CD14-positive monocyte (primary cell): ENCODE measurements around the gene GIT1. TPM values are rescaled to one million over a fixed set of nuclear protein-coding genes. Genes with fewer than 3 reads are reported as not detected.

Experiments used
- DNase-seq, 3 donors: peaks; one replicate each; pipeline ENCODE4 v3.0.0-alpha.2; 2011 to 2022
- H2AFZ ChIP-seq: 2 replicates; pipeline ENCODE4 v1.6.0; 2012; ENCODE audit warnings: mild to moderate bottlenecking, low read depth, low read length, inconsistent platforms; ENCODE audit not compliant: insufficient read depth, poor library complexity, severe bottlenecking
- H3K27ac ChIP-seq, 2 donors: 1 replicate in 1 of 2; 2 replicates in 1 of 2; pipeline ENCODE4 v1.5.1; 2012 to 2013; ENCODE audit warnings: low read length in 2 of 2, control low read depth in 1 of 2, inconsistent platforms in 1 of 2, low read depth in 1 of 2, mild to moderate bottlenecking in 1 of 2
- H3K27me3 ChIP-seq, 2 donors: one replicate each; pipeline versions ENCODE4 v1.6.0 to v1.6.1; 2011 to 2013; ENCODE audit warnings: low read length in 2 of 2; ENCODE audit not compliant: control insufficient read depth in 2 of 2, insufficient read depth in 2 of 2
- H3K36me3 ChIP-seq, 2 donors: replicated peaks in 1 of 2; 1 replicate in 1 of 2; 2 replicates in 1 of 2; pipeline versions ENCODE4 v1.5.1 to v1.6.1; 2012 to 2013; ENCODE audit warnings: low read length in 2 of 2, control low read depth in 1 of 2, inconsistent platforms in 1 of 2, mild to moderate bottlenecking in 1 of 2; ENCODE audit not compliant: insufficient read depth in 2 of 2, control insufficient read depth in 1 of 2
- H3K4me1 ChIP-seq, 2 donors: 1 replicate in 1 of 2; 2 replicates in 1 of 2; pipeline versions ENCODE4 v1.5.1 to v1.6.1; 2012 to 2013; ENCODE audit warnings: low read length in 2 of 2, control low read depth in 1 of 2, inconsistent platforms in 1 of 2, mild to moderate bottlenecking in 1 of 2, moderate library complexity in 1 of 2; ENCODE audit not compliant: insufficient read depth in 2 of 2, control insufficient read depth in 1 of 2
- H3K4me2 ChIP-seq: replicated peaks from 2 replicates; pipeline ENCODE3; 2012; ENCODE audit warnings: low read length, moderate library complexity, mild to moderate bottlenecking; ENCODE audit not compliant: poor library complexity, severe bottlenecking; ENCODE audit errors: extremely low read depth
- H3K4me3 ChIP-seq, 3 experiments: fragments of 200-600 bp in 1 of 3; sonication (generic) in 1 of 3; replicated peaks in 1 of 3; 1 replicate in 2 of 3; 2 replicates in 1 of 3; pipeline ENCODE4 v1.5.1; 2011 to 2013; ENCODE audit warnings: low read length in 3 of 3, mild to moderate bottlenecking in 3 of 3, control low read depth in 2 of 3, low read depth in 2 of 3, inconsistent platforms in 1 of 3, moderate library complexity in 1 of 3
- H3K79me2 ChIP-seq: 2 replicates; pipeline ENCODE4 v1.6.0; 2012; ENCODE audit warnings: mild to moderate bottlenecking, control low read depth, inconsistent platforms, low read length, moderate library complexity; ENCODE audit not compliant: insufficient read depth
- H3K9ac ChIP-seq: 2 replicates; pipeline ENCODE4 v1.6.0; 2017; ENCODE audit warnings: low read length, mild to moderate bottlenecking; ENCODE audit not compliant: insufficient read depth, poor library complexity, severe bottlenecking
- H3K9me3 ChIP-seq, 2 donors: replicated peaks in 1 of 2; 1 replicate in 1 of 2; 2 replicates in 1 of 2; pipeline versions ENCODE4 v1.5.1 to v1.6.1; 2012 to 2013; ENCODE audit warnings: low read length in 2 of 2, control low read depth in 1 of 2; ENCODE audit not compliant: control insufficient read depth in 1 of 2, insufficient read depth in 1 of 2
- H4K20me1 ChIP-seq: 2 replicates; pipeline ENCODE4 v1.6.0; 2012; ENCODE audit warnings: mild to moderate bottlenecking, low read length, control low read depth, moderate library complexity; ENCODE audit not compliant: insufficient read depth
- H3K27ac Mint-ChIP-seq, 7 donors: one replicate each; pipeline ENCODE4 v1.8.0; 2020; ENCODE audit warnings: mild to moderate bottlenecking in 7 of 7, mixed read lengths in 7 of 7, moderate library complexity in 6 of 7, inconsistent platforms in 2 of 7
- H3K27me3 Mint-ChIP-seq, 3 donors: one replicate each; pipeline ENCODE4 v1.8.0; 2021 to 2022; ENCODE audit warnings: low read depth in 3 of 3, mild to moderate bottlenecking in 3 of 3, mixed read lengths in 3 of 3, moderate library complexity in 3 of 3, inconsistent platforms in 1 of 3
- H3K36me3 Mint-ChIP-seq, 2 donors: one replicate each; pipeline ENCODE4 v1.8.0; 2020; ENCODE audit warnings: mixed read lengths in 2 of 2, inconsistent platforms in 1 of 2, mild to moderate bottlenecking in 1 of 2
- H3K4me1 Mint-ChIP-seq: one replicate; pipeline ENCODE4 v1.8.0; 2020; ENCODE audit warnings: mild to moderate bottlenecking, mixed read lengths
- H3K4me3 Mint-ChIP-seq, 2 donors: one replicate each; pipeline ENCODE4 v1.8.0; 2020; ENCODE audit warnings: mild to moderate bottlenecking in 2 of 2, mixed read lengths in 2 of 2, moderate library complexity in 1 of 2
- H3K9me3 Mint-ChIP-seq, 7 donors: one replicate each; pipeline ENCODE4 v1.8.0; 2020 to 2022; ENCODE audit warnings: mixed read lengths in 7 of 7, mild to moderate bottlenecking in 6 of 7, moderate library complexity in 6 of 7, inconsistent platforms in 2 of 7
- WGBS: methylation state at CpG from one replicate; pipeline ENCODE4 v1.1.5; 2013; ENCODE audit warnings: missing lambda C conversion rate; ENCODE audit not compliant: insufficient coverage; 5-methylcytosine and 5-hydroxymethylcytosine counted together
- intact Hi-C, 2 donors: fragments of 100-400 bp; cut with micrococcal nuclease; formaldehyde crosslinking; loops; one replicate each; pipeline versions ENCODE4 v1.15.0 to v1.15.1; 2023
- polyA plus RNA-seq, 3 donors: library from polyadenylated mRNA; depleted of rRNA in 1 of 3; unstranded in 2 of 3; stranded (reverse) in 1 of 3; fragments of 300-500 nt in 2 of 3; fragments of >200 nt in 1 of 3; fragmentation: Illumina TruSeq in 2 of 3; gene quantifications; 1 replicate in 2 of 3; 2 replicates in 1 of 3; pipeline ENCODE4 v1.2.3, GENCODE V29; 2012 to 2021
- TF ChIP-seq, protein P1 (sequence below): fragments of 200-600 bp; IDR thresholded peaks from one replicate; pipeline ENCODE4 v1.8.0; 2022; ENCODE audit warnings: antibody characterized with exemption, mild to moderate bottlenecking

The GIT1 gene
- polyA plus RNA-seq, 3 donors = 3.1 to 41.7 (median 4.4) TPM

DNA sequence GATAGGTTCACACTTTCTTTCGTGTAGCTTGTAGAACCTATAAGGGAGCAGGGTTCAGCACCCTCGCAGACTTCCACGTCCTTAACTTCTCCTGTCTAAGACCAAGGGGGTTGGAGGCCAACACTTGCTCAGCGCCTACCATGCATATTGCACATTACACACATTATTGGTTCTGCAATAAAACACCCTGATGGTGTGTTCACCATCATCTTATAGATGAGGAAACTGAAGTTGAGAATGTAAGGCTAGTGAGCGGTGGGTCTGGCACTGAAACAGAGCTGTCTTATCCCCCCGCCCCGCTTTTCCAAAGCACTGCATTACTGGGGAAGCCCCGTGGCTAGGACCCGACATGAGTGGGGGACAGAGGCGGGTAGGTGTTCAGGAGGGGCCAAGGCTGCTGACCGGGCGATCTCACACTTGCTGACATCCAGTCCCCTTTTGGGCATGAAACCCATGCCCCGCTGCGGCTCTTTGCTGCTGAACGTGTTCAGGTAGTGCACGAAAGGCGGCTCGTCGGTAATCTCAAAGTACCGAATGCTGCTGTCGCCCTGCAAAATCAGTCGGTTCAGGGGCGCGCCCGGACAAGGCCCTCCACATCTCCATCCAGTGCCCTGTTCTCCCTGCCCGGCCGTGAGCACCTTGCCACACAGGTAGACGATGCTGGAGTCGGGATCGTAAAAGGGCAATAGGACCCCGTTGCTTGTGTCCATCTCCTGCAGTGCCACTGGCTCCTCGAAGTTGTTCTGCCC lies 27.0 kb upstream of the GIT1 start:
- peak in 1 of 3 donors; percentile 16 for DNase-seq

More for the DNA sequence above, 27.0 kb upstream of the GIT1 start:
- peaks cover 53 to 60% of the 10 kb centered on the region in 2 donors for H3K4me1 ChIP-seq
- no peaks in the 10 kb centered on the region for H3K79me2 ChIP-seq
- H3K36me3 Mint-ChIP-seq = no peaks in the 10 kb centered on the region
- H3K4me2 ChIP-seq = peak overlapping the region; percentile 97
- 10% methylated on average over 25 of the region's 32 CpGs for WGBS
- peaks cover 7 to 76% of the 10 kb centered on the region in 2 donors for H3K27me3 ChIP-seq
- intact Hi-C loops = loop anchor here (1.0 to 10.0 kb wide), 2 partner anchors 27 to 52 kb away; partner anchors contain the start of genes ABHD15 (in 1 of the 2), GIT1 (in 1 of the 2) and TP53I13 (in 1 of the 2)
- peak overlapping the region; percentile 82 for H2AFZ ChIP-seq
- H3K9ac ChIP-seq = no peak overlapping the region
- peak overlapping the region in 2 of 3 experiments; percentile 31 to 80 for H3K4me3 ChIP-seq
- H3K9me3 ChIP-seq = no peaks in the 10 kb centered on the region
- TF ChIP-seq, protein P1, sequence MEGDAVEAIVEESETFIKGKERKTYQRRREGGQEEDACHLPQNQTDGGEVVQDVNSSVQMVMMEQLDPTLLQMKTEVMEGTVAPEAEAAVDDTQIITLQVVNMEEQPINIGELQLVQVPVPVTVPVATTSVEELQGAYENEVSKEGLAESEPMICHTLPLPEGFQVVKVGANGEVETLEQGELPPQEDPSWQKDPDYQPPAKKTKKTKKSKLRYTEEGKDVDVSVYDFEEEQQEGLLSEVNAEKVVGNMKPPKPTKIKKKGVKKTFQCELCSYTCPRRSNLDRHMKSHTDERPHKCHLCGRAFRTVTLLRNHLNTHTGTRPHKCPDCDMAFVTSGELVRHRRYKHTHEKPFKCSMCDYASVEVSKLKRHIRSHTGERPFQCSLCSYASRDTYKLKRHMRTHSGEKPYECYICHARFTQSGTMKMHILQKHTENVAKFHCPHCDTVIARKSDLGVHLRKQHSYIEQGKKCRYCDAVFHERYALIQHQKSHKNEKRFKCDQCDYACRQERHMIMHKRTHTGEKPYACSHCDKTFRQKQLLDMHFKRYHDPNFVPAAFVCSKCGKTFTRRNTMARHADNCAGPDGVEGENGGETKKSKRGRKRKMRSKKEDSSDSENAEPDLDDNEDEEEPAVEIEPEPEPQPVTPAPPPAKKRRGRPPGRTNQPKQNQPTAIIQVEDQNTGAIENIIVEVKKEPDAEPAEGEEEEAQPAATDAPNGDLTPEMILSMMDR = no peak
- no peak overlapping the region for H3K27ac Mint-ChIP-seq
- H3K4me3 Mint-ChIP-seq = peak overlapping the region; percentile 83 to 92
- H3K27me3 Mint-ChIP-seq = peaks cover 42 to 87% (median 57%) of the 10 kb centered on the region in 3 donors
- H4K20me1 ChIP-seq = peaks cover 33% of the 10 kb centered on the region
- H3K4me1 Mint-ChIP-seq = peaks cover 45% of the 10 kb centered on the region
- H3K36me3 ChIP-seq = no peaks in the 10 kb centered on the region
- peaks cover 0 to 7% (median 1%) of the 10 kb centered on the region in 7 donors for H3K9me3 Mint-ChIP-seq
- H3K27ac ChIP-seq = no peak overlapping the region
